CD4-positive, alpha-beta T cell treated with Interleukin-6 for 4 hours (primary cell): ENCODE measurements around the gene KCNK1.
"Not testable (repeated sequence)": the region's sequence is repeated elsewhere in the genome, so short reads cannot be mapped to it uniquely, and the experiment has no call there.

Experiments
- DNase-seq: peaks from one replicate; pipeline ENCODE4 v3.0.0-alpha.2; 2020; ENCODE audit warnings: mixed read lengths

KCNK1 gene

GRCh38 chr1:233670363-233670762 is 56.5 kb downstream of the KCNK1 start:
- DNase-seq, result not testable (repeated sequence)

- no peak for DNase-seq
Observed at GRCh38 chr1:233671286-233671685, 57.4 kb downstream of the KCNK1 start.

- no peak for DNase-seq
Observed at GRCh38 chr1:233672732-233673131, 58.8 kb downstream of the KCNK1 start.

- no peak for DNase-seq
Observed at GRCh38 chr1:233673261-233673946, 59.5 kb downstream of the KCNK1 start.

- no peak for DNase-seq
Observed at GRCh38 chr1:233673947-233674431, 60.1 kb downstream of the KCNK1 start.

- DNase-seq, result no peak
Observed at GRCh38 chr1:233675446-233675845, 61.5 kb downstream of the KCNK1 start.

GRCh38 chr1:233675893-233676292 is 62.0 kb downstream of the KCNK1 start:
- no peak for DNase-seq

GRCh38 chr1:233677690-233678354 is 63.9 kb downstream of the KCNK1 start:
- DNase-seq, result no peak

- DNase-seq, result no peak
Observed at GRCh38 chr1:233679030-233679429, 65.1 kb downstream of the KCNK1 start.

- no peak for DNase-seq
Observed at GRCh38 chr1:233679591-233680373, 65.9 kb downstream of the KCNK1 start.

- DNase-seq, result no peak
Observed at GRCh38 chr1:233681285-233681684, 67.4 kb downstream of the KCNK1 start.

- not testable (repeated sequence) for DNase-seq
Observed at GRCh38 chr1:233686653-233687052, 72.7 kb downstream of the KCNK1 start.

- DNase-seq, result no peak
Observed at GRCh38 chr1:233689017-233689747, 75.3 kb downstream of the KCNK1 start.

- no peak for DNase-seq
Observed at GRCh38 chr1:233689748-233690254, 75.9 kb downstream of the KCNK1 start.

GRCh38 chr1:233695901-233696300 is 82.0 kb downstream of the KCNK1 start:
- no peak for DNase-seq

- DNase-seq, result no peak
Observed at GRCh38 chr1:233700338-233700737, 86.4 kb downstream of the KCNK1 start.

GRCh38 chr1:233704170-233704897 is 90.4 kb downstream of the KCNK1 start:
- no peak for DNase-seq

- DNase-seq, result no peak
Observed at GRCh38 chr1:233704898-233705723, 91.2 kb downstream of the KCNK1 start.

- DNase-seq, result no peak
Observed at GRCh38 chr1:233707153-233707879, 93.4 kb downstream of the KCNK1 start.
